Central memory CD4-positive, alpha-beta T cell (primary cell): ENCODE results near the gene CTNNA1.

ENCODE experiments used
- DNase-seq: peaks from one replicate; pipeline ENCODE4 v3.0.0; 2022

CTNNA1 gene

GRCh38 chr5:138935466-138935865 lies 182.2 kb downstream of the CTNNA1 start:
- DNase-seq: no peak

- DNase-seq: no peak
Measured at GRCh38 chr5:138936225-138936967, 183.2 kb downstream of the CTNNA1 start.

GRCh38 chr5:138936968-138937345 lies 183.7 kb downstream of the CTNNA1 start:
- no peak for DNase-seq

GRCh38 chr5:138937392-138938387 lies 184.5 kb downstream of the CTNNA1 start:
- DNase-seq: no peak

- DNase-seq: no peak
Measured at GRCh38 chr5:138938526-138938925, 185.3 kb downstream of the CTNNA1 start.

- no peak for DNase-seq
Measured at GRCh38 chr5:138942066-138942465, 188.8 kb downstream of the CTNNA1 start.

DNA sequence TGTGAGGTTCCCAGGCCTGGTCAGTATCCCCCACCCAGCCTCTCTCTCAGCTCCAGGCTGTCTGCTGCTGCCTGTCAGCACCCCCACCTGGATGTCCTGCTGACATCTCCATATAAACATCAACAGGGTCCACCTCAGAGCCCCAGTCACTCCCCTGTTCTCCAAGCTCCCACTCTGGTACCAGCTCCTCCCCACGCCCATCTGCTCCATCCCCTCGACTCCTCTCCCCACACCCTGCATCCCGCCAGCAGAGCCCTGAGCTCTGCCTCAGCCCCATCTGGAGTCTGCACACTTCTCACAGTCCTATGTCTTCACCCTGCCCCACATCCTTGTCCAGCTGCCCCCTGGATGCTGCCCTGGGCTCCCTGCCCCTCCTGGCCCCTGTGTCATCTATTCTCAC lies 189.6 kb downstream of the CTNNA1 start:
- no peak for DNase-seq

DNA sequence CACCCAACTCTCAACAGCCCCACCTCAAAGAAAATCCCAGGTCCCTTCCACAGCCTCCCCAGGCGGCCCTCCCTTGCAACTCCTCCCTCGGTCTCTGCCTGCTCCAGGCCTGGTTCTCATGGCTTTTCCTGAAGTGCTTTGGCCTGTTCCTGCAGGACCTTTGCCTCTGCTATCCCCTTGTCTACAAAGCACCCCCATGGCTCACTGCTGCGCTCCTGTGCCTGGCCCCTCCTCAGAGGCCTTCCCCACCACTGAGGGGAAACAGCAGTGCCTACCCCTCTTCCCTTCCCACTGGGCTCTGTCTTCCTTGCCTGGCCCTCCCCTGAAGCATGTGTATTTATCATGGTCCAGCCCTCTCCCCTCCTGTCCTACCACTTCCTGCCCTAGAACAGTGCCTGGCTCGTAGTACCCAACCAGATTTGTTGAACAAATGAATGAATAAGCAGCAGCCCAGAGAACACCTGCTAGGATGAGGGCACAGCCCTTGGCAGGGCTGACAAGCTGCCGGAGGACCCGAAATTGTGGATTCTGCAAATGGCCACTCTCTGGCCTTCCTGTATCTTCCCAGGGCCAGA lies 190.5 kb downstream of the CTNNA1 start:
- DNase-seq: no peak

GRCh38 chr5:138944527-138945322 lies 191.5 kb downstream of the CTNNA1 start:
- DNase-seq: no peak

DNA sequence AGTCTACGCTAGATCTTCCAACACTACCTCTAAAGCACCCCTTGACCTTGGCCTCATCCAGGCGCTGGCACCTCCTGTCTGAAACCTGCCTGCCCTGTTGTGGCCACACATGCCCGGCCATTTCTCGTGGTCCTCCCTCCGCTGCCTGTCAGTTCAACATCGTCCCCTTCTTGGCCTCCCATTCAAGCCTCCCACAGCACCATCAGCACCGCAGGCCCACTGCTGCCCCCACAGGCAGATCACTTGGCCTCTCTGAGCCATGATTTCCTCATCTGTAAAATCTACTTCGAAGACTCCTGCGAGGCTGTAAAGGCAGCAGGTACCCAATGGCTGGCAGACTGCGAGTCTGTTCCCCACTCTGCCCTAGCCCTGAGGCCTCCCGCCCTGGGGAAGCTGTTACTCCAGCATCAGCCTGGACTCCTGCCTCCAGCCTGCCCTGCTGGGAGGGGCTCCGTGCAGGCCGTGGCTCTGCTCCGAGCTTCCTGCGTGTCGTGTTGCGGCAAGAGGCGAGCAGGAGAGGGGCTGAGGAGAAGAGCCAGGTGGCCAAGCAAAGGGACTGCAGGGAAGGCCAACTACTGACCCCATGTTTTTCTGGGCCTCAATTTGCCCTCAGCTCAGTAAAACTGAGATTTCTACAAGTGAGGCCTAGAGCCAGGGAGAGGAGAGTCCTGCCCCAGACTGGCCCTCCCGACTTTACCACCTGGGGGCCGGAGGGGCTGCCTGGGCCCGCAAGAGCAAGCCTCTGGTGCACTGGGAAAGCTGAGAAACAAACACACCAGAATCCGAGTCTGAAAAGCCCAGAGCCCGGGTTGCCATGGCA lies 192.4 kb downstream of the CTNNA1 start:
- DNase-seq: no peak

DNA sequence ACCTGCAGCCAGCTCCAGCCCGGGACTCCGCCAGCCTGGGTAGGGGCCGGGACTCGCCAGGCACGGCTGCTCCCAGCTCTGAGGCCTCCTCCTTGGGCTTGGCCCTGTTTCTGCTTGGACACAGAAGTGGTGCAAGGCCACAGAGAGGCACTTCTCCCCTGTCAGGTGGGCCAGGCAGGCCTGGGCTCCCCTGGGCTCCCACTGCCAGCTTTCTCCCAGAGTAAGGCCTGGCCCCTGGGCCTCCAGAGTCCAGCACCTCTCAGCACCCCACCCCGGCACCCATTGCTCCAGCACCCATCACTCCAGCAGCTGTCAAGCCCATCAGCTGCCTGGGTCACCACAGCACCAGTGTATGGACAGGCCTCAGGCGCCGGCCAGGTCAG lies 193.0 kb downstream of the CTNNA1 start:
- no peak for DNase-seq

GRCh38 chr5:138946831-138947560 lies 193.8 kb downstream of the CTNNA1 start:
- DNase-seq: no peak

GRCh38 chr5:138947780-138948179 lies 194.6 kb downstream of the CTNNA1 start:
- no peak for DNase-seq

- DNase-seq: no peak
Measured at GRCh38 chr5:138948471-138949222, 195.4 kb downstream of the CTNNA1 start.

- no peak for DNase-seq
Measured at GRCh38 chr5:138949223-138949574, 196.0 kb downstream of the CTNNA1 start.

- DNase-seq: no peak
Measured at GRCh38 chr5:138949988-138950387, 196.8 kb downstream of the CTNNA1 start.

DNA sequence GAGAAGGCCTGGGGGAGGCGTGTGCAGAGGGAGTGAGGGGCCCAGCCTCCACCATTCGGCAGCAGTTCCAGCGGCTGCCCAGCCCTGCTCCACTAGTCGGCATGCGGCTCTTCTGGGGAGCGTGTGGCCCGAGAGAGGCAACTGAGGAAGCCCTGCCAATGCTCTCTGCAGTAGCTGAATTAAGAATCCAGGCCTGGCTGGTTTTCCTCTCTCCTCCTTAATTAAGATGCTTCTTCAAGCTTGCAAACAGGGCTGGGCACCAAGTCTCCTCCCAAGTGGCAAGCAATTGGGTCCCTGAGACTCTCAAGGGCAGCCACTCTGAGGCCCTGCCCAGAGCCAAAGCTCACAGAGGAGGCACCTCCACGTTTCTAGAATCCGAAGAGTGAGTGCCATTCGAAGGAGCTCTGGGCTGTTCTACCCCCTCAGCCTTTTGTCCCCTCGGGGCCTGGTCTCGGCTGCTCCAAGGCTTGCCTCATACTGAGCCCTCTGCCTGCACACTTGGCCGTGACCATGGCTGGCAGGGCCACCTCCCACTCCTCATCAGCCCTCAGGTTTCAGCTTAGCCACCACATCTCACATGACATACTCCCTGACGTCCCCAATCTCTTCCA lies 197.3 kb downstream of the CTNNA1 start:
- DNase-seq: no peak

- no peak for DNase-seq
Measured at GRCh38 chr5:138951091-138951985, 198.1 kb downstream of the CTNNA1 start.
